NCI-H510A treated with DMSO at 0.1 percent for 48 hours (cell line): ENCODE results near the gene BDH1.
"Not testable (repeated sequence)": the region's sequence is repeated elsewhere in the genome, so short reads cannot be mapped to it uniquely, and the experiment has no call there.

ENCODE experiments used
- DNase-seq: peaks from one replicate; lab custom pipeline; 2025; lab: John Stamatoyannopoulos, UW

BDH1 gene

GRCh38 chr3:197486861-197487260 is 68.9 kb downstream of the BDH1 start:
- no peak for DNase-seq

- DNase-seq = no peak
Measured at GRCh38 chr3:197485143-197485542, 70.6 kb downstream of the BDH1 start.

GRCh38 chr3:197484204-197484901 is 71.4 kb downstream of the BDH1 start:
- DNase-seq = no peak

- no peak for DNase-seq
Measured at GRCh38 chr3:197482001-197482400, 73.8 kb downstream of the BDH1 start.

- DNase-seq = no peak
Measured at GRCh38 chr3:197480320-197480719, 75.4 kb downstream of the BDH1 start.

- DNase-seq = no peak
Measured at GRCh38 chr3:197478746-197479668, 76.8 kb downstream of the BDH1 start.

GRCh38 chr3:197477816-197478215 is 78.0 kb downstream of the BDH1 start:
- not testable (repeated sequence) for DNase-seq

- no peak for DNase-seq
Measured at GRCh38 chr3:197475997-197476525, 79.7 kb downstream of the BDH1 start.

- DNase-seq = no peak
Measured at GRCh38 chr3:197475514-197475913, 80.3 kb downstream of the BDH1 start.

GRCh38 chr3:197472151-197472550 is 83.6 kb downstream of the BDH1 start:
- no peak for DNase-seq

- DNase-seq = no peak
Measured at GRCh38 chr3:197471221-197472010, 84.4 kb downstream of the BDH1 start.

GRCh38 chr3:197468866-197469382 is 86.8 kb downstream of the BDH1 start:
- no peak for DNase-seq

GRCh38 chr3:197468167-197468566 is 87.6 kb downstream of the BDH1 start:
- no peak for DNase-seq

- DNase-seq = no peak
Measured at GRCh38 chr3:197466586-197467399, 89.0 kb downstream of the BDH1 start.

GRCh38 chr3:197465996-197466549 is 89.7 kb downstream of the BDH1 start:
- DNase-seq = no peak

- DNase-seq = no peak
Measured at GRCh38 chr3:197465197-197465995, 90.4 kb downstream of the BDH1 start.

- DNase-seq = no peak
Measured at GRCh38 chr3:197464794-197465193, 91.0 kb downstream of the BDH1 start.

- no peak for DNase-seq
Measured at GRCh38 chr3:197463279-197463678, 92.5 kb downstream of the BDH1 start.

- no peak for DNase-seq
Measured at GRCh38 chr3:197462808-197463207, 93.0 kb downstream of the BDH1 start.

GRCh38 chr3:197460639-197461038 is 95.1 kb downstream of the BDH1 start:
- DNase-seq = no peak
